Kidney capillary endothelial cell (primary cell): Measurements from ENCODE around the gene PPP2R5E.
A peak's percentile ranks its signal among the peaks of the same experiment; 100 is the strongest.

ENCODE experiments used
- DNase-seq: peaks from one replicate; pipeline ENCODE4 v3.0.0-alpha.2; 2018; ENCODE audit warnings: low spot score

The PPP2R5E gene

DNA sequence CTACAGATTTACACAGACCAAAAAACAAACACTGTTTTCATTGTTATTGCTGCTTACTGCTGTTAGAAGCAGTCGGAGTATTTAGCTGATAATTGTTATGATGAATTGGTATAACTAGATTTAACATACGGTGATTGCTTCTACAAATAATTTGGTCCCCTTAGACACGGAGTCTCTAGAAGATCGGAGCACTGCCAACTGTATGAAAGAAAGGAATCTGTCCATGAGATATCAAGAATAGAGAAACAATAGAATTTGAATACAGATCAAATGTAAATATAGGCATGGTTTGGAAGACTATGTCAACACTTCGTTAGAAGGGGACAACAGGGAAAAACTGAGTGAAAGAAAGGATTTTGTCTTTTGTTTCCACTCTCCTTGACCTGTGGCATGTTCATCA, 110.9 kb downstream of the PPP2R5E start:
- no peak for DNase-seq

DNA sequence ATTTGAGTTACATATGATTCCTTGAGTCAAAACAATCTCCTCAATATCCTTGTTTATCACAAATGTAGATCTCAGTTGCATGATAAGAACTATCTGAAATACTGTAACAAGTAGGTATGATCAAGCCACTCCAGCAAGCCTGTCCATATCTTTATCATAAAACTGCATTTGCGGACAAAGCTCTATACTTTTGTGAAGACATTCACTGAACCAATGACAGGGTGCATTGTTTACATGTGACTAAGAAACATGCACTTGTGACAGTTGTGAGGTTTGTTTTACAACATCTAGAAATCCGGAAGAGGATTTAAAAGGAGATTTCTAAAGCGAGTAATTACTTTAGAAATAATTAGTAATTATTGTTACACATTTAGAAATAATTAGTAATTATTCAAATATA, 111.7 kb downstream of the PPP2R5E start:
- DNase-seq, result no peak

DNA sequence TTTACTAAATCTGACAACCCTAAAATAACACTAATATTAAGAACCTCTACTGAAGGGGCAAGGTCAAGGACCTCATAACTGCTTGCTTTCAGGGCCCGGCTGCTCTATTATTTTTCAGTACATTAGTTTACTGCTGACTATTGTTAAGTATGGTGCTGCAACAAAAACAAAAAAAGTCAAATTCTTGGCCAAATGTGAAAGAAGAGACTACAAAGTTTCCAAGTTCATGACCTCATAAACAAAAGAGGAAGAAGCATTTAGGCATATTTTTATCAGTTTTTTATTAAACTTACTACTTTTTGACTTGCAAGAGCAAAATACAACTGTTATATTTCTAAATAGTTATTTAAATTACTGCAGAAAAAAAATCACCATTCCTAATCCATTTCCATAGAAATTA, 114.7 kb downstream of the PPP2R5E start:
- DNase-seq, result no peak

DNA sequence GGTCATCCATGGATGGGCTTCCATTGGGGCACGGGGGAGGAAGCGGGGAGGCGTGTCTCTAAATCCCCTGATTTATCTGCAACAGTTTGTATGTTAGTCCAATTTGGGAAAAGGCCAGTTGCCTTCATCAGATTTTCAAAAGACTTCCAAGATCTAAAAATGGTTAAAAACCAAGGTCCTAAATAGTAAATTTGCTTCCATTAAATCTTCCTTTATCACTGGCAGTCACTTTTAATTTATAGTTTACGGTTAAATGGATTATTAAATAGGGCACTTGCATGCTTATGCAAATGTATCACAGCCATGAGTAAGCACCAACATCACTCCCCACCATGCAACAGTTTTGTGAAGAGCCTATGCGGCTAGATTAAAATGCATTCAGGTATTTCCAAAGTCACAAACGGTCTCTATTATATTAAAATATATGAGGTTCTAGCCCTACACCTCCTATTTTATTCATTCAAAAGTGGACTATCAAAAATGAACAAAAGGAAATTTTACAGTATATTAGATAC, 116.3 kb downstream of the PPP2R5E start:
- DNase-seq, result no peak

GRCh38 chr14:63423889-63424288, 119.3 kb downstream of the PPP2R5E start:
- DNase-seq, result no peak

GRCh38 chr14:63423381-63423780, 119.8 kb downstream of the PPP2R5E start:
- no peak for DNase-seq

DNA sequence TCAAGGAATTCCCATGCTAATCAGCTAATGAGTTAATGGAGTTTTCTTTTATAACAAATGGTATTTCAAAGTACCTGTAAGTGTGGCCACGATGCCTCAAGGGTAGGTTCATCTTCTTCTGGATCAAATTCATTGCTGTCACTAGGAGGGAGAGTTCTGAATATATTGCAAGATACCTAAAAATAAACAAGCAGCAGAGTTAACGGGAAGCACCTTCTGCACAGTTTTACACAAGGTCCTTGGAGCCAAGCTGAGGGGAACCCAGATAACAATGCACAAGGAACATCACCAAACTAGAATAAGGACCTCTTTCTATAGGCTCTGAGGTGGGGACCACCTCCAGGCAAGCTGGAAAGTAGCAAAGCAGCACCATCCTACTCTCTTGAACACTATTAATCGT, 121.3 kb downstream of the PPP2R5E start:
- no peak for DNase-seq

- no peak for DNase-seq
These were observed 122.0 kb downstream of the PPP2R5E start for GRCh38 chr14:63421226-63421625.

GRCh38 chr14:63418020-63418419, 125.2 kb downstream of the PPP2R5E start:
- DNase-seq, result no peak

GRCh38 chr14:63413009-63413408, 130.2 kb downstream of the PPP2R5E start:
- DNase-seq, result no peak

- no peak for DNase-seq
These were observed 136.8 kb downstream of the PPP2R5E start for GRCh38 chr14:63406333-63406732.

DNA sequence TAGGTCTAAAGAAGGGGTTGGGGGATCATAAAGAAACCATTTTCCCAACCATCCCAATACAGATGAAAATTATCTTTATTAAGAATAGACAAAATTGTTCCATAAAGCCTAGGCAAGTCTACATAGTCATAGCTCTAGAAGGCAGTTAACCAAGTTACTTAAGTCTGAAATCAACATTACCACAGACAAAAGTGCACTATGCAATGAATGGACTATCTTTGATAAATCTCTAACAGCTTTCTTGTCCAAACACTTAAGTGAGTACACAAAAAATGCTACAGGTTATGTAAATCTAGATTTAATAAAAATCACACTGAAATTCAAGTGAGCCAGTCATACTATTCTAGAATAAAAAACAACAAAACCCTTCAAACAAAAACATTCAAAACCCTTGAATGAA, 137.5 kb downstream of the PPP2R5E start:
- DNase-seq, result no peak

DNA sequence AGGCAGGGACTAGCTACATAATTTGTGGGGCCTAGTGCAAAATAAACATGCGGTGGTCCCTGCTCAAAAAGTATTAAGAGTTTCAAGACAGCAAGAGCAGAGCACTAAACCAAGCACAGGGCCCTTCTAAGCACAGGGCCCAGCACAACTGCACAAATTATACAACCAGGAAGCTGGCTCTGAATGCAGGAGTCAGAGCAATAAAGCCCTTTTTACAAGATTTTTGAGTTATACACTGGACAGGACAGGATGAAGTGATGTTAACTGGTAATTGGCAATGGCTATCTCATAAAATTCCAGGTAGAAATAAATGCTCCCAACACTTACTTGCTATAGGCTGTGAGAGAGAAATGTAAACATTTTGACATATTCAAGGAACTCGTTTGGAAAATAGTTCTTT, 138.3 kb downstream of the PPP2R5E start:
- no peak for DNase-seq

- DNase-seq, result no peak
These were observed 141.5 kb downstream of the PPP2R5E start for GRCh38 chr14:63401646-63402045.

- DNase-seq, result no peak
These were observed 144.2 kb downstream of the PPP2R5E start for GRCh38 chr14:63398952-63399351.

GRCh38 chr14:63394841-63395240, 148.3 kb downstream of the PPP2R5E start:
- no peak for DNase-seq

- DNase-seq, result no peak
These were observed 148.7 kb downstream of the PPP2R5E start for GRCh38 chr14:63394432-63394831.

- no peak for DNase-seq
These were observed 150.2 kb downstream of the PPP2R5E start for GRCh38 chr14:63393012-63393411.

DNA sequence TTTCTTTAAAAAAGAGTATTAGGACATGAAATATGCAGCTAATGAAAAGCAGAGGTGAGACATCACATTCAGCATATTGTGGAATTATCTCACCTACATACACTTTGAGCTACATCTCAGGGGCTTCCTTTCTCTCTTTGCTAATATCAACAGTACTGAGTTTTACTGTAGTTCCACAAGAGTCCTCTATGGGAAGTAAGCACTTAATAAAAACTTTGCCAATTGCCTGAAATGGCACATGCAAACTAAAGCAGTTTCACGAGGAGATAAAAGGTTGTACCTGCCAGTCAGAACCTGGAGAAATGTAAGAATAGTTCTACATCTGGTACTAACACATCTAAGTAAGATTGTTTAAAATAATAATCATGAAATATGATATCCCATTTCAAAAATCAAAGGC, 150.9 kb downstream of the PPP2R5E start:
- no peak for DNase-seq

GRCh38 chr14:63388766-63389431, 154.3 kb downstream of the PPP2R5E start:
- DNase-seq, result peak; percentile 47

DNA sequence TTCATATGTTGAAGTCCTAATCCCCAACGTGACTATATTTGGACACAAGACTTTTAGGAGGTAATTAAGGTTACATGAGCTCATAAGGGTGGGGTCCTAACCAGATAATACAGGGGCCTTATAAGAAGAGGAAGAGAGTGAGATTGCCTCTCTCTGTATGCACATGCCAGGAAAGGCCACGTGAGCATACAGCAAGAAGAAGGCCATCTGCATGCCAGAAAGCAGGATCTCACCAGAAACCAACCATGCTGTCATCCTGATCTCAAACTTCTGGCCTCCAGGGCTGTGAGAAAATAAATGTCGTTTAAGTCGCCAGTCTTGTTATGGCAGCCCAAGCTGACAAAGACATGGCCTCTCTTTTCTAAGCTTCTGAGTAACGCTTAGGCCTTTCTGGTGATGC, 155.5 kb downstream of the PPP2R5E start:
- no peak for DNase-seq

DNA sequence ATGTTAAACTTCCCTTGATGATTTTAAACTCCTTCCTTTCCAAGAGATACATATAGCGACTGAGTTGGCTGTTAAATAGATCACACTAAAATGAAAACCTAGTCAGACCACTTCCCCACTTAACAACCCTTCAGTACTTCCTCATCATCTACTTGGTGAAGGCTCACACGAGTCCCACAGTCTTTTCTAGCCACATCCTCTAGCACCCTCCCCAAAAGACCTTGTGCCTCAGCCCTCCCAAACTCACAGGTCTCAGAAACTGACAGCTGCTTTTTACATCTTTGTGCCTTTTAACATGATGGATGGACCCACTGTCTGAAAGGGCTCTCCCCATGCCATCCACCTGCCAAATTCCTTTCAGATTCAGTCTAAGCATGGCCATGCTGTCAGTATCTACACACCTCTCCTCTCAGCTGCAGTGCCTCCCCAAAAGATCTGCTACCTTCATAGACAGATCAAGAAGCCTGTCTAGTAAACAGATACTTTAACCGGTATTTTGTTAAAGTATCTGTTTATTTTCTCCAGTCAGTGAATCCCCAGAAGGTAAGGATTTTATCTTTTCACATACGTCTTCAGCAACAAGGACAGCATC, 159.3 kb downstream of the PPP2R5E start:
- no peak for DNase-seq

GRCh38 chr14:63378444-63378843, 164.7 kb downstream of the PPP2R5E start:
- no peak for DNase-seq

DNA sequence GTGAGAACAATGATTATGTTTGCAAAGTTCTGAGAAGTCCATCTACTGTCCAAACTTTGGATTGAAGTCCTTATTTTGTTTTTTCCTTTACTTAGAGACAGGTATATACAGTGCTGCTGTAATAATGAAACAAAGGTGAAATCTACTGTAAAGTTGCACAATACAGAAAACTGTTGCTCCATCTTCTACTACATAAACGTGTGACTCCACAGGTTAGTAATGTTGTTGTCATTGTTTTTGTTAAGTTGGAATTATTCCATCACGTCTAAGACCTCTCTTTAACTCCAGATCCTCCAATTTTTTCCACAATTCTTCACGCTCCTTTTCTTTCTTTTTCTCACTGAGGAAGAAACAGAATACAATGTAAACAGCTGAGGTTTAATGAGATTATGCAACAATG, 167.4 kb downstream of the PPP2R5E start:
- no peak for DNase-seq
